OCI-LY7 (cell line): Measurements from ENCODE around the gene CD1E. TPM values are rescaled to one million over a fixed set of nuclear protein-coding genes. Genes with fewer than 3 reads are reported as not detected.

ENCODE experiments used
- BruUV-seq: library from RNA; stranded (reverse); fragments of 400-500 nt; replicated peaks from 2 replicates; lab custom pipeline; 2021; lab: Mats Ljungman, UMichigan
- CTCF ChIA-PET: fragments of 300-600 bp; sonication (Branson Sonifier 250); formaldehyde crosslinking; loops from one replicate; lab custom pipeline; 2022; ENCODE audit warnings: antibody characterized with exemption; ENCODE audit not compliant: unreplicated experiment; lab: Charles Lee
- POLR2A ChIA-PET: fragments of 300-600 bp; sonication (Branson Sonifier 250); formaldehyde crosslinking; loops from one replicate; lab custom pipeline; 2022; ENCODE audit warnings: antibody characterized with exemption; lab: Charles Lee
- DNase-seq: peaks from one replicate; pipeline ENCODE4 v3.0.0-alpha.2; 2015; ENCODE audit warnings: low spot score
- H2AFZ ChIP-seq: fragments of 200-600 bp; sonication (generic), shearing (Covaris generic); 2 replicates; pipeline ENCODE4 v1.6.1; 2014; ENCODE audit warnings: mild to moderate bottlenecking, antibody characterized with exemption, low read length, moderate library complexity
- H3K27ac ChIP-seq: fragments of 200-600 bp; sonication (generic); 2 replicates; pipeline ENCODE4 v1.5.1; 2014; ENCODE audit warnings: mixed run types, low read depth, mild to moderate bottlenecking, moderate library complexity, low read length, inconsistent platforms; ENCODE audit not compliant: poor library complexity, severe bottlenecking
- H3K36me3 ChIP-seq: fragments of 200-600 bp; sonication (generic); 2 replicates; pipeline ENCODE4 v1.6.1; 2014; ENCODE audit warnings: mild to moderate bottlenecking, antibody characterized with exemption, low read length, moderate library complexity, mixed read lengths; ENCODE audit not compliant: insufficient read depth
- H3K4me1 ChIP-seq: fragments of 200-600 bp; sonication (generic); 2 replicates; pipeline ENCODE4 v1.5.1; 2014; ENCODE audit warnings: mild to moderate bottlenecking, low read length; ENCODE audit not compliant: insufficient read depth, poor library complexity, severe bottlenecking
- H3K4me2 ChIP-seq: fragments of 200-600 bp; sonication (generic); 2 replicates; pipeline ENCODE4 v1.6.1; 2014; ENCODE audit warnings: mild to moderate bottlenecking, low read length
- H3K4me3 ChIP-seq: fragments of 200-600 bp; sonication (generic); 2 replicates; pipeline ENCODE4 v1.5.1; 2014; ENCODE audit warnings: mild to moderate bottlenecking, low read depth, low read length; ENCODE audit not compliant: poor library complexity, severe bottlenecking
- H3K79me2 ChIP-seq: fragments of 200-600 bp; sonication (generic); 2 replicates; pipeline ENCODE4 v1.6.1; 2016; ENCODE audit warnings: low read depth, mild to moderate bottlenecking, low read length, moderate library complexity, mixed read lengths; ENCODE audit not compliant: insufficient read depth
- H3K9me2 ChIP-seq: fragments of 200-600 bp; sonication (generic); 2 replicates; pipeline ENCODE4 v1.6.1; 2016; ENCODE audit warnings: mild to moderate bottlenecking, low read length, mixed read lengths; ENCODE audit not compliant: insufficient read depth
- H3K9me3 ChIP-seq: fragments of 200-600 bp; sonication (generic); 2 replicates; pipeline ENCODE4 v1.6.1; 2014; ENCODE audit warnings: mild to moderate bottlenecking, mixed run types, low read length, mixed read lengths
- H4K20me1 ChIP-seq: fragments of 200-600 bp; sonication (generic); 2 replicates; pipeline ENCODE4 v1.6.1; 2014; ENCODE audit warnings: mild to moderate bottlenecking, antibody characterized with exemption, low read length, moderate library complexity, mixed read lengths; ENCODE audit not compliant: insufficient read depth
- CTCF ChIP-seq: fragments of 200-600 bp; sonication (generic); conservative IDR thresholded peaks from 2 replicates; pipeline ENCODE4 v1.5.1; 2014; ENCODE audit warnings: mild to moderate bottlenecking, antibody characterized with exemption, low read length, moderate library complexity, mixed read lengths
- EZH2phosphoT487 ChIP-seq: fragments of 200-600 bp; sonication (generic); IDR thresholded peaks from 2 replicates; pipeline ENCODE4 v1.6.1; 2018; ENCODE audit warnings: low read depth, borderline replicate concordance, mild to moderate bottlenecking, mixed run types, antibody characterized with exemption, low read length, moderate library complexity, mixed read lengths
- intact Hi-C: fragments of 100-400 bp; cut with micrococcal nuclease; formaldehyde crosslinking; loops from one replicate; pipeline ENCODE4 v1.10.0; 2022; ENCODE audit not compliant: unreplicated experiment
- total RNA-seq, 2 experiments: library from RNA; depleted of rRNA in 1 of 2; stranded (reverse); fragments of >200 nt in 1 of 2; shearing (Covaris generic) in 1 of 2; gene quantifications; 2 replicates each; pipeline ENCODE4 v1.2.3, GENCODE V29; 2014 to 2022

Gene CD1E
- total RNA-seq, 2 experiments from 2014 or later = not detected

- H3K79me2 ChIP-seq = no peaks in the 10 kb centered on the region
- no peak overlapping the region for H3K4me3 ChIP-seq
- no TSS peak for BruUV-seq
- no peak overlapping the region for H3K27ac ChIP-seq
- peaks cover 27% of the 10 kb centered on the region; the same call in 1 of the 2 replicates for H3K9me3 ChIP-seq
- H3K36me3 ChIP-seq = no peaks in the 10 kb centered on the region
- ChIA-PET CTCF (no interaction called here), POLR2A (interaction anchor here (0.9 kb wide), 1 partner anchor 27 kb away, joined by 3 read pairs; no protein-coding TSS in a partner anchor)
- H3K9me2 ChIP-seq = no peaks in the 10 kb centered on the region
- no peak overlapping the region for H3K4me2 ChIP-seq
- TF ChIP-seq CTCF (no peak), EZH2phosphoT487 (no peak)
- H2AFZ ChIP-seq = no peak overlapping the region
- DNase-seq = no peak
- H4K20me1 ChIP-seq = no peaks in the 10 kb centered on the region
- peaks cover 4% of the 10 kb centered on the region for H3K4me1 ChIP-seq
- intact Hi-C loops = no loop called here
These were observed 42.6 kb upstream of the CD1E start for GRCh38 chr1:158311066-158311465.

GRCh38 chr1:158323866-158324265 is 29.8 kb upstream of the CD1E start:
- CTCF ChIA-PET = no interaction called here
- Histone ChIP-seq H3K4me1 (no peaks in the 10 kb centered on the region), H3K9me3 (no peaks in the 10 kb centered on the region), H3K4me3 (no peak overlapping the region), H2AFZ (no peak overlapping the region; the same call in 1 of the 2 replicates), H3K4me2 (no peak overlapping the region), H3K36me3 (no peaks in the 10 kb centered on the region), H4K20me1 (no peaks in the 10 kb centered on the region), H3K27ac (no peak overlapping the region), H3K9me2 (no peaks in the 10 kb centered on the region), H3K79me2 (no peaks in the 10 kb centered on the region)
- intact Hi-C loops = no loop called here
- no peak for TF ChIP-seq EZH2phosphoT487
- no peak for TF ChIP-seq CTCF
- POLR2A ChIA-PET = interaction anchor here (0.6 to 1.6 kb wide), 2 partner anchors 26 to 34 kb away, joined by 4 read pairs; partner anchors contain the start of gene CD1C
- BruUV-seq = no TSS peak
- DNase-seq = no peak

- no peaks in the 10 kb centered on the region for H3K79me2 ChIP-seq
- intact Hi-C loops = no loop called here
- no peak overlapping the region for H3K4me2 ChIP-seq
- no peak overlapping the region for H3K4me3 ChIP-seq
- H3K9me2 ChIP-seq = no peaks in the 10 kb centered on the region
- H3K9me3 ChIP-seq = no peaks in the 10 kb centered on the region
- DNase-seq = no peak
- no TSS peak for BruUV-seq
- CTCF ChIA-PET = no interaction called here
- H3K27ac ChIP-seq = no peak overlapping the region
- peaks cover 1% of the 10 kb centered on the region for H3K4me1 ChIP-seq
- TF ChIP-seq CTCF = no peak
- no peak for TF ChIP-seq EZH2phosphoT487
- H2AFZ ChIP-seq = no peak overlapping the region; the same call in 1 of the 2 replicates
- no peaks in the 10 kb centered on the region for H4K20me1 ChIP-seq
- POLR2A ChIA-PET = interaction anchor here (0.6 to 1.6 kb wide), 2 partner anchors 26 to 628 kb away, joined by 4 read pairs; no protein-coding TSS in a partner anchor
- no peaks in the 10 kb centered on the region for H3K36me3 ChIP-seq
These were observed 29.3 kb upstream of the CD1E start for GRCh38 chr1:158324395-158324794.
